GM12801 (cell line): ENCODE data around the gene CDKN1C.

Source experiments
- TF ChIP-seq, protein P1 (sequence below): IDR thresholded peaks from one replicate; pipeline ENCODE4 v1.5.1; 2011; ENCODE audit warnings: control low read depth; ENCODE audit not compliant: insufficient read length; ENCODE audit errors: extremely low read depth

CDKN1C gene

GRCh38 chr11:2834503-2835273 lies 50.9 kb downstream of the CDKN1C start:
- TF ChIP-seq, protein P1, sequence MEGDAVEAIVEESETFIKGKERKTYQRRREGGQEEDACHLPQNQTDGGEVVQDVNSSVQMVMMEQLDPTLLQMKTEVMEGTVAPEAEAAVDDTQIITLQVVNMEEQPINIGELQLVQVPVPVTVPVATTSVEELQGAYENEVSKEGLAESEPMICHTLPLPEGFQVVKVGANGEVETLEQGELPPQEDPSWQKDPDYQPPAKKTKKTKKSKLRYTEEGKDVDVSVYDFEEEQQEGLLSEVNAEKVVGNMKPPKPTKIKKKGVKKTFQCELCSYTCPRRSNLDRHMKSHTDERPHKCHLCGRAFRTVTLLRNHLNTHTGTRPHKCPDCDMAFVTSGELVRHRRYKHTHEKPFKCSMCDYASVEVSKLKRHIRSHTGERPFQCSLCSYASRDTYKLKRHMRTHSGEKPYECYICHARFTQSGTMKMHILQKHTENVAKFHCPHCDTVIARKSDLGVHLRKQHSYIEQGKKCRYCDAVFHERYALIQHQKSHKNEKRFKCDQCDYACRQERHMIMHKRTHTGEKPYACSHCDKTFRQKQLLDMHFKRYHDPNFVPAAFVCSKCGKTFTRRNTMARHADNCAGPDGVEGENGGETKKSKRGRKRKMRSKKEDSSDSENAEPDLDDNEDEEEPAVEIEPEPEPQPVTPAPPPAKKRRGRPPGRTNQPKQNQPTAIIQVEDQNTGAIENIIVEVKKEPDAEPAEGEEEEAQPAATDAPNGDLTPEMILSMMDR = no peak

DNA sequence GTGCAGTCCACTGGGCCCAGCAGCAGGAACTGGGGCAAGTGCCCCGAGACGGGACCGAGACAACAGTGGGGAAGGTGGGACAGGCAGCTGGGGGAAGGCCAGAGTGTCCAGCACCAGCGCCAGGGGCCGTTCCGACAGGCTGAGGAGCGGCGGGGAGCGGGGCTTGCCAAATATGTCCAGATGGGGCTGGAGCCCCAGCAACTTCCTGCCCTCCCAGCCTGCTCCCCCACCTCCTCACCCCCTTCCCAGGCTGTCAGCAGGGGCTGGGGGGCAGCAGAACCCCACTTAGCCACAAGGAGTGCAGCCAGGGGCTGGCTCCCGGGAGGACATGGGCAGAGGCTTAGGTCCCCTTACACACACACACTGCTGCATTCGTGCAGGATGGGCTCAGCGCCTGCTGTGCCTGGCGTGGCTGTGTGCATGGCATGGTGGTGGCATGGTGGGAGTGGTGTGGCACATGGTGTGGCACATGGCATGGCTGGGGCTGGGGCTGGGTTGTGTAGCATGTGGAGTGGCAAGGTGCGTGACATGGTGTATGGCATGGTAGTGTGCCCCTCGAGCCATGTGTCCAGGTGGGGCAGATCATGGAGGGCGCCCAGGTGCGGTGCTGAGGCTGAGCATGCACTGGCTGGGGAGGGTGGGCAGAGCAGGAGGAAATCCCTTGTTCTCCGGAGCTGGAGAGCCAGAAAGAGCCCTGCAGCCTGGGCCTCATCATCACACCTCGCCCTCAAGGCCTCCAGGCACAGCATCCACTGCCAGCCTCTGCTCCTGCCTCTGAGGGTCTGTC lies 51.7 kb downstream of the CDKN1C start:
- TF ChIP-seq, protein P1 = no peak
